Stimulated activated CD8-positive, alpha-beta memory T cell treated with anti-CD3 and anti-CD28 coated beads, Interleukin-4, amount 100 ng/mL, for 4 hours (primary cell): ENCODE data around the gene KCNK17.

Experiments
- DNase-seq, 2 donors: peaks; one replicate each; pipeline ENCODE4 v3.0.0-alpha.2; 2020; ENCODE audit warnings: low read depth in 2 of 2, low spot score in 1 of 2

The KCNK17 gene, protein sequence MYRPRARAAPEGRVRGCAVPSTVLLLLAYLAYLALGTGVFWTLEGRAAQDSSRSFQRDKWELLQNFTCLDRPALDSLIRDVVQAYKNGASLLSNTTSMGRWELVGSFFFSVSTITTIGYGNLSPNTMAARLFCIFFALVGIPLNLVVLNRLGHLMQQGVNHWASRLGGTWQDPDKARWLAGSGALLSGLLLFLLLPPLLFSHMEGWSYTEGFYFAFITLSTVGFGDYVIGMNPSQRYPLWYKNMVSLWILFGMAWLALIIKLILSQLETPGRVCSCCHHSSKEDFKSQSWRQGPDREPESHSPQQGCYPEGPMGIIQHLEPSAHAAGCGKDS

DNA sequence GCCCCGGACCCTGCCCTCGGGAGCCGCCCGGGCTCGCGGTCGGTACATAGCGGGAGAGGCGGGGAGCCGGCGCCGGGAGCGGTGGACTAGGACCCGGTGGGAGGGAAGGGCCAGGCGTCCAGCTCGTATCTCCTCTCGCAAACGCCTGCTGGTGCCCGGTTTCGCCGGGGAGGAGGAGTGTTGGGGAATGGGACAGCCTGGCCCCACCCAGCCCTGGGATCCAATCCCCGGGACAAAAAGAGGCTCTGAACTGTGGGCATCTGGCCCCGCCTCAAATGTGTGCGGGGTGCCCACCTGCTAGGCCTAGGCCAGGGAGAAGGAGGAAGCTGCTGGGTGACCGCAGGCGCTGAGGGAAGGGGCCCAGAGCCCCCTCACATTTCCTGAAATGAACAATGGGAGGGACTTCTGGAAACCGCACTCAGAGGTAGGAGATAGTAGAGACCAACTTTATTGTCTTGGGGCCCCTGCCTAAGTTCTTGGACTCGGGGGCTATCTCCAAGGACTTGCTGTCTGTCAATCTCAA, at the start of gene KCNK17:
Gene KCNK17, minus strand, starts transcription at position 147 of the 523 bp plus-strand sequence. Its CDS starts 99 bp downstream, at position 48.
- DNase-seq: no peak

DNA sequence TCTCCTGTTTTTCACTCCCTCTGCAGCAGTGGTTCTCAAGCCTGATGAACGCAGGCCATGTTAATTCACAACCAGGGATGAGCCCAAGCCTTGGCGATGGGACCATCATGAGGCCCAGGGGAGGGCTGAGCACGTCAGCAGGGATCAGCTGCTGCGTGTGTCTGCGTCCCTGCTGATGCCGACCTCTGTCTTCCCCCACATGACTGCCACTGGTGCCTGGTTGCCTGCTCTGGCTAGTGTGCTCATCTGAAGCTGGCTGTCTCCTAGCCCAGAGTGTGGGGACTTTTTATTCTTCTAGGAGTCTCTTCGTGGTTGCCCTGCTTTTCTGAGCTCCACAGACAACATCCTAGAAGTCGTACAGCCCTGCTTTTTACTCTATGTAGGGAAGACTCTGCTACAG, 49.1 kb upstream of the KCNK17 start:
- no peak for DNase-seq

DNA sequence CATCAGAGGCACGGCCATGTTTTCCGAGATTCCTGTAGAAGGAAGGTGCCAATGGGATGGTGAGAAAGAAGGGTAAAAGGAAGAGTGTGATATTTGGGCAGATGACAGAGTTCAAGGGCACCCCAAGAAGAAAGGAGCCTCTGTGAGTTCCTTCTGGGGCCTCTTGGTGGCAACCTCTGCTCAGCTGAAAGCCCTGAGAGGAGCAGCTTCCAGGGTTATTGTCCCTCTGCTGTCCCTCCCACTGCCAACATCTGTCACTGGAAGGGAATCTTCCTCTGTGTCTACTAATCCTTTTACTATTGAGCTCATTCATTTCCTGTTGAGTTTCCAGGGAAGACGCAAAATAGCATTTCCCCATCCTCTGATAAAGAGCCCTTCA, 48.3 kb upstream of the KCNK17 start:
- DNase-seq: no peak

DNA sequence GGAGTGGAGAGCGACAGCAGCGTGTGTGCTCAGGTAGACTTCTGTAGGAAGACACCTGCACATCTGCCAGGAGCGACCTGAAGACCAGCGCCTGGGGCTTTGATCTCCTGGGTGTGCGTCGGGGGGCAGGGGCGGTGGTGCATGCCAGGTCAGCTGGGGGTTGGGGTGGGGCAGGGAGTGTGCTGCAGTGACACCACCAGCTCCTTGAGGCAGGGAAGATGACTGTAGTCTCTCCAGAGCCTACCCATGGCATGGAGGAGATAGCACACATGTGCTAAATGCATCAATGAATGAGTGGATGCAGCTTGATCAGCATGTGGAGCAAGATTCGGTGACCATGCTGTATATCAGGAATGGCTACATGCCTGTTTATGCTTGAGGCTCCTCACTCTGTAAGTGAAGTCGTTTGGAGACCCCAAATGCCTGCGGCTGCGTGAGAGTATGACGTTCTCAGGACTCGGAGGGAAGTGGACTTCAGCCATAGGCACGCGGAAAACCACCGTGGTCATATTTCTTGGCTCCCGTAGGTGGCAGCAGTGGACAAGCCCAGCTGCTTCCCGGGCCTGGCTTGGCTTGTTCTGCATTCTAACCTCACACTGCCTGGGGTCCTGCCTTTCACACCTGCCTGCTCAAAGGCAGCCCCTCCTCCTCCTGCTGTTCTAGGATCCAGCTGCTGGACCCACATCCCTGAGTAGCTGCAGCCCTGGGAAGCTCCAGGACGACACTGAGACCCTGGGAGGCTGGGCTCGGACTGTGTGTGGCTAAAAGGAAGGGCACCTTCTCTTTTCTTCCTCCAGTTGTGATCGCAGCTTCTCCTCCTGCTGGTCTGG, 47.7 kb upstream of the KCNK17 start:
- no peak for DNase-seq

DNA sequence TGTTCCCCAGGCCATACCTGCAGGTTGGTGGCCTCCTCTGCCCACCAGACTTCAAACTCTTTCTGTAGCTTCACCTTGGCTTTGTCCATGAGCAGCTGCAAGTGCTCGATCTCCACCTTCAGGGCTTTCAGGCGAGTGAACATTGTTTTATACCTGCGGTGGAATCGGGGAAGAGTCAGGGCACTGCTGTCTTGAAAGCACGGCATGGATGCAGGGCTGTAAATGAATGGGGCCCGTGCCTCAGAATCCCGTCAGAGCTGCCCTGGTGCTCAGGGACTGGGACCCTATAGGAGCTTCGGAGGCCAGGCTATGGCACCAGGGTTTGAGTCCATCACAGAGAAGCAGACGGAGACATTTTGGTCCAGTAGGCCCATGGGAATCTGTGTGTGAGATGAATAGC, 46.2 kb upstream of the KCNK17 start:
- DNase-seq: no peak

DNA sequence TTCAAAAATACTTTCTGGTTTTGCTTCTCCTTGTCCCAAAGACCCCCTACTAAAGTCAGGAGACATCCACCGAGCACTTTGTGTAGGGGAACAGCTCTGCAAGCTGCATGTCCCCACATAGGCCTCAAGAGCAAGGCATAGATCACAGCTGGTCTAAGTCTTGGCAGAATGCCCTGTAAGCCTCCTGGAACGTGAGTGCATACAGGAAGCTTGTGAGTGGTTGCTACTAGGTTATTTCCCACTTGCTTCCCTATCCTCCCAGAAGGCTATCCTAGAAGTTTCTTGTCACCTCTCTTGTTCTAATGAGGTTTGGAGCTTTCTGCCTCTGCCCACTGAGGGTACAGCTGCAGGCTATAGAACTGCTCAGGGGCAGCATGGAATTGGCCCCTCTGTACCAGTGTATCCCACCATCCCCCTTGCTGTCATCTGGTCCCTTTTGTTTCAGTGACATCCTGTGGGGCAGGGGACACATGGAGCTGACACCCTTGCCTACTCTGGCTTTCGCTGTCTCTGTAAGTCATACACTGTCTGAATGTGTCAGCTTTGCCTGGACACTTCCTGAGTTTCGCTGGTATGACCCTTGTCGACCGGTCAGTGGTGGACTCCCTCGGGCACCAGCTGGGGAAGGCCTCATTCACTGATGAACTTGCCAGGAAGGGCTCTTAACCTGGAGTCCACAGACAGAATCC, 43.9 kb upstream of the KCNK17 start:
- no peak for DNase-seq

DNA sequence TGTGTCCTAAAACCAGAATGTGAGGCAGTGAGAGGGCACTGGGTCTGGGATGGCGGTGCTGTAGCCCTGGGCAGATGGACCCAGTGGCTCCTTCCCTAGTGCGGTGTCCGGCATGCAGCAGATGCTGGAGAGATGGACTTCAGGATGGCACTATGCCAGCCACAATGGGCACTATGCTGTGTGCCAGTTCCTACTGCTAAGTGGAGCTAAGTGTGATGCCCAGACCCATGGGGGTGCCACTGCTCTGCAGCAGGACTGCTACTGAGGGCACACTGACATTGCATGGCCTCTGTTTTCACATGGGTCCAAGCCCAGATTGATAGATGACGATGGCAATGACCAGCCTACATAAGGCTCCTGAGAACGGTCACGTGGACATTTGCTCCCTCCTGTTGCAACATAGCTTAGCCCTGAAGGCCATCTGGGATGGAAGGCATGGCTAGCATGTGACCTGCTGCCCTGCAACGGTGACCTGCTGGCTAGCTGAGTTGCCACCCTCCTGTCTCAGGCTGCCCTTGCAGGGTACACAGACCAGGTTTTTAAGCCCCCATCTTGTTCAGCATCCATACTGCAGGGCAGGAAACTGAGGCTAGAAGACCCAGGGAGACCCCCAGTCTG, 39.6 kb upstream of the KCNK17 start:
- no peak for DNase-seq

DNA sequence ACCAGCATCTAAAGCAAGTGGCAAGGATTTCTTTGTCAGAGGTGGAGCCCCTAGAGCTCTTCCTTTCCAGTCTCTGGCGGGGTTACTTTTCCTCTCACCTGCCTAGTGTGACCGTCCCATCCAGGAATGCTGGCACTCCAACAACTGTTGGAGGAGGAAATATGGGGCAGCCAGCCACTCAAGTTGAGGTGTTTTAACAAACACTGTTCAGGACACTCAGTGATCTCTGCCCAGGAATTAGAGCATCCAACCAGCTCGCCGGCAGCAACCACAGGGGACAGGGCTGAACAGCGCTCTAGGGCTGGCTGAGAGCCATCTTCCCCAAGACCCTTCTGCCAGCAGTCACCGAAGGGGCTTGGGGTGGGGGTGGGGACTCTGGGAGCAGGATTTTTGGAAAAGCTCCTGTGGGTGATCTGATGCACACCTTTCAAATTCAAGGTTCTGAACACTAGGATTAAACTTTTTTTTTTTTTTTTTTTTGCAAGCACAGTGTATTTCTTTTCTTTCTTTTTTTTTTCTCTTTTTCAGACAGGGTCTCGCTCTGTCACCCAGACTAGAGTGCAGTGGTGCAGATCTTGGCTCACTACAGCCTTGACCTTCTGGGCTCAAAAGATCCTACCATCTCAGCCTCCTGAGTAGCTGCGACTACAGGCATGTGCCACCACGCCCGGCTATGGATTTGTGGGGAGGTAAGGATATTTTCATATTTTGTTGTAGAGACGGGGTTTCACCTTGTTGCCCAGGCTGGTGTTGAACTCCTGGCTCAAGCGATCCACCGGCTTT, 36.7 kb upstream of the KCNK17 start:
- no peak for DNase-seq

DNA sequence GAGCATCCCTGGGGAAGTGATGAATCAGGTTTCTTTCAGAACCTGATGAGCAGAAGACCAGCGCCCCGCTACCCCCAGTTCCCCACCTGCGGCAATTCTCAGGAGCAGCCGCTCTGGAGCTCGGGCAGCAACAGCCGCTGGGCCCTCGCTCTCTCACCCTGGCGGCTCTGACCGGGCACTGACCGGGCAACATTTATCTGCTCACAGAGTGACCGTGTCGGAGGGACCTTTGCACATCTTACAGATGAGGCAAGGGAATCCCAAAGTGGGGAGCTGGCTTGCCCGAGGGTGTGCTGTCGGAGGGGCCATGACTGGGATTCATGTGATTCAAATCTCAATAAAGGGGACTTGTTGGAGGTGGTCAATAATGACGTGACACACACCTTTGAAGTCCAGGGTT, 34.5 kb upstream of the KCNK17 start:
- no peak for DNase-seq

DNA sequence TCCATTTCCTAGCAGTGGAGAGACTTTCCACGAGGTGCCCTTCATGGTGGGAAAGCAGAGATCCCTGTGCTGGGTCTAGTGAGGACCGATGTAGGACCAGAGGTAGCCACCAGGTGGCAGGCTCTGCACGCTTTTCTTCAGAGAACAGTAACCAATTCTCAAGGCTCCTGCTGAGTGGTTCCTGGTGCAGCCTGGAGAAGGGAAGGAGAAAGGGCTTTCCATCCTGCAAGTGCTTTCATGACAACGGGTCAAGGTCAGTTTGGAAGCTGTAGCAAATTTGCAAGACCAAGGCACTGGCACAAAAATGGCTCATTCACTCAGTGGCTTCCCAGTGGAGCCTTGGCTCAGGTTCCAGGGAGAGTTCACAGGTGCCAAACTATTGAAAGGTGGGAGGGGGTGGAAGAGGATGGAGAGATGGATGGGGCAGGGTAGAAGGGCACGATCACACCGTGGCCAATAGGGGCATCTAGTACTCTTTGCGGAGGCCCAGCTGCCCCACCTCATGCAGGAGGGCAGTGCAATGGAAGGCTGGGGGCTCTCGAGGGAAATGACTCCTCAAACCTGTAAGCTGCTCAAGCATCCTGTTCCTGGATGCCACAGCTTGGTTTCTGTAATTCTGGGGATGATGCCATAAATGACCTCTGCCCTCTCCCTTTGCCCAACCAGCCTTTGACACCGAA, 33.8 kb upstream of the KCNK17 start:
- peak in 1 of 2 donors; percentile 26 for DNase-seq

DNA sequence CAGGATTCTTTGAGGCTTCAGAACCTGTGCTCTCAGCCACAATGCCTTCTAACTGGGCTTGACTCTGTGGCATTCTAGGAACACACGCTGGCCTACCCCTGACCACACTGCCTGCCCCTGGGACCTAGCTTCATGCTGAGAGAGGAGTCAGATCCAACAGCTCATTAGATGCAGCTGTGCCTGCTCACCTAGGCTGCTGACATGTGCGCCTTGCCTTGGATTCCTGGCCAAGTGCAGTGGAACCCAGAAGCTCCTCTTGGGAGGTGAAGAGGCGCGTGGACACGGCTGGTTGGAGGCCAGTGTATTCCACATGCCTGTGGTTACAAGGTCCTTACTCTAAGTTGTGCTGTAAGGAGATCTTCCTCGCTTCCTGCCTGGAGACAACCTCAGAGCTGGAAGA, 33.0 kb upstream of the KCNK17 start:
- DNase-seq: no peak

DNA sequence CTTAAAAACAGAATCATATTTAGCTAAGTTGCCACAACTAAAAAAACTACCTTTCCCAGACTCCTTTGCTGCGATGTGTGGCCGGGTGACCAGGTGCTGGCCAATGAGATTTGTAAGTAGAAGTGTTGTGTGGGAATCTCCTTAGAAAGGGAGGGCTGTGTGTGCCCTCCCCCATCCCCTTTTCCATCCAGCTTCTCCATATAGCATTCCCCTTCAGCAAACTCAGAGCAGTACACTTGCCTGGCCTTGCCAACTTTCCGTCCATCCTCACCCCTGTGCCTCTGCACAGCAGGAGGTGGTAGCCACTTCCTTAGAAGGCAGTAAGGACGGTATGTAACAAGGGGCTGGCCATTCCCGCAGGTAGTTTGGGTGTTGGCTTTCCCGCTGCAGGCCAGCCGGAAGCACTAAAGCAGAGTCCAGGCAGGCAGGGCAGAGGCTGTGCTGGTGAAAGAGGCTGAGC, 30.6 kb upstream of the KCNK17 start:
- no peak for DNase-seq

DNA sequence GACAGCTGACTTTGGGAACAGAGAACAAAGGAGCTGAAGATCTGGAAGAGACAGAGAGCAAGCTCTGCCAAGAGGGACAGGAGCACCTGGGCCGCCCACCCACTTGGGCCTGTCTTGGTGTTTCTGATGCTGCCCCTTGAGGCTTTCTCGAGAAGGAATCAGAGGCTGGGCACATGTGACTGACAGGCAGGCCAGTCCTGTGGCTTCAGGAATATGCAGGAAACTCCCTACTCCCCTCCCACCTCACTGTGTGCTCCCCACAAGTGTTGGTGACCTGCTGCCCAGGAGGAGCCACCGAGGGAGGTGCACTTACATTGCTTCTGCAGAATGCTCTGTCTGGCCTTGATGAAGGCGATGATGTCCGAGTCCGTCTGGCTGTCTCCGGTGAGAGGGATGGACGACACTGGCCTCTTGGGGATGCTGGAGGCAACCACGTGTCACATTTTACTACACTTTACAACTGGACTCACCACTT, 29.2 kb upstream of the KCNK17 start:
- no peak for DNase-seq

DNA sequence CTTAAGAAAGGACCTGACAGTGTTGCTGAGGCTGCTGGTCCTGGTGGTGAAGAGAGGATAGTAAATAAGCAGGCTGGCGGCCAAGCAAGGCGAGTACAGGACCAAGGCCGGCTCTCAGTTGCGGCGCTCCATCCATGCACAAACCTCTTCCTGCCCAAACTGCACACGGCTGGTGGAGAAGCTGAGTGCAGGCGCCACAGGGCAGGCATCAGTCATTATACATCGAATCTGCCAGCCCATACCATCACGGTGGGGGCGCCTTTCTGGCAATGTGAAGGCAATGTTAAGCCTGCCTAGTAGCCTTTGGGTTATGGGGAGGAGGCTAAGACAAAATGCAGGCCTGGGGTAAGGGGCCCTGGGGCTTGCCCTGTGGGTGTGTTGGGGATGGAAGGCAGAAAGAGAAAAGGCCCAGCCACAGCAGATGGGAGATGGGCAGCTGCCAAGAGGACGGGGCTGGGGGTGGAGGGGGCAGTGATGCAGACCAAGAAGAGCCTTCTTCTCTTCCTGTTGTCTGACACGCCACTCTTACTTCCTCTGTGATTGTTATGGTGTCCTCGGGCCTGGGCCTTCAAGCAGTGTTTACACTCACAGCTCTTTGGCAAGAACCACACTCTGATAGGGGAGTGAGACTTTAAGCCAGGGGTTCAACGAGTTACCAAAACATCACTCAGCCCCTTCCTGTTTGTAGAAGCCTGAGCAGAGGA, 28.6 kb upstream of the KCNK17 start:
- no peak for DNase-seq

DNA sequence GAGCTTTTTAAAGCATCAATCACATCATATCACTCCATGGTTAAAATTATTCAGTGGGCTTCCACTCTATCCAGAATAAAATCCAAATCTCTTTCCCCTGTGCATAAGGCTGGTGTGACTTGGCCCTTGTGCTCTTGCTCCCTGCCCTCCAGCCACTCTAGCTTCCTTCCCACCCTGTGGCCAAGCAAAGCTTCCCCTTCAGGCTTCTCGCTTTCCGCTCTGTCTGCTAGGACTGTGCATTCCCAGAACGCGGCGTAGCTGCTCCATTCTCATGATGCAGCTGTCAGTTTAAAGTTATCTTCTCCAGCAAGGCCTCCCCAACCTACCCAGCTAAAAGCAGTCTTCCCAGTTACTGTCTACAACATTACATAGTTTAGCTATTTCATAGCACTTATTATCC, 27.7 kb upstream of the KCNK17 start:
- no peak for DNase-seq

DNA sequence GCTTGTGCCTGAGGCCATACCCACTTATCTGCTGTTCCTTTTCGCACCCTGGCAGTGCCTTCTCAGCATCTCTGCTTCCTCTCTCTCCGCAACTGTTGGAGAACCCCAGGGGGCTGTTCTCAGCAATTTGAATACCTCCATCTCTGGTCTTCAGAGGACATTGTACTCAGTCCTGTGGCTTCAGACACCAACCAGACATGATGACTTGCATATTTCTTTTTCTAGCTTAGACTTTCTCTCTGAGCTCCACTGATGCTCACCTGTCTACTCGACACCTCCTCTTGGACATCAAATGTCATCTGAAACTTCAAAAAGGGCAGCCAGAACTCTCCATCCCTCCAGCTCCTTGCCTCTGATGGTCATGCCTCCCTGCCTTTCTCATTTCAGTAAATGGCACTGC, 27.1 kb upstream of the KCNK17 start:
- DNase-seq: no peak

DNA sequence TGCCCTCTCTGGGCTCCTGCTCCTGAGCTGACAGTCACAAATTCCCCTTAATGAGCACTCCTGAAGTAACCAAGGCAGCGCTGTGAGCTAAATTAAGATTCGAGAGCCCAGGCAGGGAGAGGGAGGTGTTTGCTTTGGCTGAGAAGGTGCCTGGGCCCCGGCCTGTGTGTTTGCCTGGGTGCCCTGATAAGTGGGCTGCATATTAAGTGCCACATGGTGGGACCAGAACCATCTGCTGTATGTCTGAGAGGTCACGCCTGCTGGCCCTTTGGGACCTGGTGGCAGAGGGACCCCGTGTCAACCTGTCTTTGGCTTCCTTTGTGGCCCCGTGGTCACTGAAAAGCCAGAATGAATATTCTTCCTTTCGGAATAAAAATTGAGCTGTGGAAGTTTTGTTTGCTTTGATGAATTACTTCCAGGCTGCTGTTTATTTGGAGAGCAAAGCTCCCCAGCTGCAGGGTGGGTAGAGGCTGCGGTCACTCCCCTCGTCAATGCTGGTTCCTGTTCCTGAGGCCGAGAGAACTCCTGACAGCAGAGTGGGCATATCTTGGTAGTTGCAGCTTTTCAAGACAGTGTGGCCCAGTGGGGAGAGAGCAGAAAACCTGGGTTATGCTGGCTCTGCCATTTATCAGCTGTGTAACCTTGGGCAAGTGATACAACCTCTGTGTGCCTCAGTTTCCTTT, 25.8 kb upstream of the KCNK17 start:
- DNase-seq: no peak

DNA sequence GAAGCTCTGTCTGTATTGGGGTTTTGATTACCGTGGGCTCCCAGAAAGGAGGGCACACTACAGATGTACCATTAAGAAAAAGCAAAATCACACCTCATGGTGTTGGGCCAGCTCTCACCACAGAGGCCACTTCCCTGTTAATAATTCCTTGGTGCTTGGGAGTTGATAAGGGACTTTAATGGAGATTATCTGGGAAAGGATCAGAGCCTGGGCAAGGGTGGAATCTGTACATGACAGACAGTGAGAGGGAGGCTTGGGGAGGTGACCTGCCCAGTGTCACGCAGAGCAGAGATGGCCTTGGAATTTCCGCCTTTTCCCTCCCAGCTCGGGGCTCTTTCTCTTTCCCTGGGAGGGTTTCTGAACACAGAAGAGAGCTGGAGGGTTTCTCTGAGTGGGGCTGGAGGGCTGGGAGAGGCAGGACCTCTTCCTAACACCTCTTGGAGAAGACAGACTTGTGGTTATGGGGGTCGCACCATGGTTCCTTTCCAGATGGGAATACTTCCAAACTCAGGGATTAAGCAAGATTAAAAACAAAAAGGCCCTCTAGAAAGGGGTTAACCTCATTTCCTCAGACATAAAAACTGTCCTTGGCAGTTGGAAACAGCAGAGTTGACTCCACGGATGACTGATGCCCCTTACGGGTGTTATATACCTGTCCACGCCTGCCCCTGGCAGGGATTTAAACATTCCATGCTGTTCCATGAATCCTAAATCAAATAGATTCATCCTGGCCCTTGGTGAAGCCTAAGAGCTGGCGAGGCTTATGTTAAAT, 25.1 kb upstream of the KCNK17 start:
- no peak for DNase-seq
